NCI-H2196 treated with DMSO at 0.1 percent for 48 hours (cell line): ENCODE results near the gene PALM3.

Experiments
- DNase-seq: peaks from one replicate; lab custom pipeline; 2025; ENCODE audit not compliant: unreplicated experiment; lab: John Stamatoyannopoulos, UW

PALM3 gene

GRCh38 chr19:14089662-14090508 lies 28.0 kb upstream of the PALM3 start:
- no peak for DNase-seq

- DNase-seq, result no peak
Measured at GRCh38 chr19:14089412-14089661, 27.5 kb upstream of the PALM3 start.

GRCh38 chr19:14088634-14089411 lies 26.9 kb upstream of the PALM3 start:
- no peak for DNase-seq

- DNase-seq, result no peak
Measured at GRCh38 chr19:14086098-14086497, 24.2 kb upstream of the PALM3 start.

- no peak for DNase-seq
Measured at GRCh38 chr19:14085309-14085995, 23.6 kb upstream of the PALM3 start, which contains the start of gene C19orf67. C19orf67 (minus strand) TSS chr19:14085783; CDS start chr19:14085627, 156 bp downstream.

- DNase-seq, result no peak
Measured at GRCh38 chr19:14082675-14082960, 20.7 kb upstream of the PALM3 start.

- DNase-seq, result no peak
Measured at GRCh38 chr19:14081797-14082674, 20.2 kb upstream of the PALM3 start.

GRCh38 chr19:14080887-14081796 lies 19.3 kb upstream of the PALM3 start:
- DNase-seq, result peak; percentile 97

GRCh38 chr19:14078411-14078810 lies 16.5 kb upstream of the PALM3 start:
- DNase-seq, result no peak

GRCh38 chr19:14073925-14074838 lies 12.3 kb upstream of the PALM3 start:
- DNase-seq, result no peak

- DNase-seq, result peak; percentile 72
Measured at GRCh38 chr19:14073261-14073924, 11.5 kb upstream of the PALM3 start.

- peak; percentile 83 for DNase-seq
Measured at GRCh38 chr19:14072535-14073260, 10.8 kb upstream of the PALM3 start, which contains the start of gene MISP3. MISP3 (plus strand) TSS chr19:14072786; CDS start chr19:14073310, 524 bp downstream.

- DNase-seq, result no peak
Measured at GRCh38 chr19:14070268-14071050, 8.6 kb upstream of the PALM3 start.

GRCh38 chr19:14066134-14066533 lies 4.3 kb upstream of the PALM3 start:
- DNase-seq, result no peak

- DNase-seq, result no peak
Measured at GRCh38 chr19:14063105-14063504, 1.2 kb upstream of the PALM3 start.

- no peak for DNase-seq
Measured at GRCh38 chr19:14062558-14062855, 631 bp upstream of the PALM3 start.
